Esophagus muscularis mucosa (tissue), 3 donors: ENCODE results near the gene DCLK2.

Source experiments
- CTCF ChIP-seq, 3 experiments: fragments of 200-600 bp in 2 of 3; fragments of 450-650 bp in 1 of 3; sonication (generic) in 2 of 3; IDR thresholded peaks; one replicate each; pipeline ENCODE4 v1.5.1; 2017 to 2019; ENCODE audit warnings: antibody characterized with exemption in 3 of 3, mild to moderate bottlenecking in 2 of 3, moderate library complexity in 1 of 3
- POLR2A ChIP-seq: fragments of 450-650 bp; IDR thresholded peaks from one replicate; pipeline ENCODE4 v1.6.1; 2017; ENCODE audit warnings: antibody characterized with exemption, moderate library complexity, mild to moderate bottlenecking, low read depth

- TF ChIP-seq CTCF (IDR thresholded peaks at IDR 0.05) (no peak), POLR2A (no peak)
Measured at GRCh38 chr4:150074064-150074463, 4.2 kb upstream of the DCLK2 start.
